ENCODE data around the gene TBC1D30.
"Not testable (repeated sequence)": the region's sequence is repeated elsewhere in the genome, so short reads cannot be mapped to it uniquely, and the experiment has no call there.

Gene TBC1D30

DNA sequence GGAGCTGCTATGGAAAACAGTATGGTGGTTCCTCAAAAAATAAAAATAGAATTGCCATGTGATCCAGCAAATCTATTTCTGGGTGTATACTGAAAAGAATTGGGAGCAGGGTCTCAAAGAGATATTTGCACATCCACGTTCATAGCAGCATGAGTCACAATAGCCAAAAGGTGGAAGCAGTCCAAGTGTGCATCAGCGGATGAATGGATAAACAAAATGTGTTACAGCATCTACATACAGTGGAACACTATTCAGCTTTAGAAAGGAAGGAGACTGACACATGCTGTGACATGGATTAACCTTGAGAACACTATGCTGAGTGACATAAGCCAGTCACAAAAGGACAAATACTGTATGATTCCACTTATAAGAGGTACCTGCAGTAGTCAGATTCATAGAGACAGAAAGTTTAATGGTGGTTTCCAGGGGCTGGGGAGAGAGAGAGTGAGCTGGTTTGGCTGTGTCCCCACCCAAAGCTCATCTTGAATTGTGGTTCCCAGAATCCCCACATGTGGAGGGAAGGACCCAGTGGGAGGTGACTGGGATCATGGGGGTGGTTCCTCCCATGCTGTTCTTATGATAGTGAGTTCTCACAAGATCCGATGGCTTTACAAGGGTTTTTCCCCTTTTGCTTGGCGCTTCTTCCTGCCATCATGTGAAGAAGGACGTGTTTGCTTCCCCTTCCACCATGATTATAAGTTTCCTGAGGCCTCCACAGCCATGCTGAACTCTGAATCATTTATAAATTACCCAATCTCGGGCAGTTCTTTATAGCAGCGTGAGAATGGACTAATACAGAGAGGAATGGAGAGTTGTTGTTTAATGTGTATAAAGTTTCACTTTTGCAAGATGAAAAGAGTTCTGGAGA lies 17.6 kb upstream of the TBC1D30 start:
- no peak for DNase-seq

- DNase-seq = no peak
Measured at GRCh38 chr12:64808110-64808509, 16.3 kb upstream of the TBC1D30 start.

DNA sequence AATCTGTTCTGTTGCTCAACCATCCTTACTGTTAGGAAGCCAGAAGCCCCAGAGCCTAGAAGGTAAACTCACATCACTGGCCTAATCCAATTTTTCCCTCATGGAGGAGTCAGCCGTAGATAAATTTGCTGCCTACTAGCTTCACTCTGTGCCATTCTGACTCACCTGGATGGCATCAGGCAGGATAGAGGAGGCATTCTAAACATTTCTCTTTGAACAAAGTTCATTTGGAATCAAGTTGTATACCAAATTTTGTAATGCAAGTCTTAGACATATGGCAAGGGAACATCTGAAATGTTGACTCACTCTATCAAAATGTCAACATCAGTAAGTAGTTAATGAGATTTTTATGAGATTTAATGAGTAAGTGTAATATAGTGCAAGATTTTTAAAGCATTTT lies 13.6 kb upstream of the TBC1D30 start:
- no peak for DNase-seq

- DNase-seq = no peak
Measured at GRCh38 chr12:64813723-64814122, 10.7 kb upstream of the TBC1D30 start.

GRCh38 chr12:64814432-64814831 lies 10.0 kb upstream of the TBC1D30 start:
- peak; percentile 63 for DNase-seq

- DNase-seq = no peak
Measured at GRCh38 chr12:64819816-64820402, 4.5 kb upstream of the TBC1D30 start.

GRCh38 chr12:64820593-64820992 lies 3.9 kb upstream of the TBC1D30 start:
- no peak for DNase-seq

DNA sequence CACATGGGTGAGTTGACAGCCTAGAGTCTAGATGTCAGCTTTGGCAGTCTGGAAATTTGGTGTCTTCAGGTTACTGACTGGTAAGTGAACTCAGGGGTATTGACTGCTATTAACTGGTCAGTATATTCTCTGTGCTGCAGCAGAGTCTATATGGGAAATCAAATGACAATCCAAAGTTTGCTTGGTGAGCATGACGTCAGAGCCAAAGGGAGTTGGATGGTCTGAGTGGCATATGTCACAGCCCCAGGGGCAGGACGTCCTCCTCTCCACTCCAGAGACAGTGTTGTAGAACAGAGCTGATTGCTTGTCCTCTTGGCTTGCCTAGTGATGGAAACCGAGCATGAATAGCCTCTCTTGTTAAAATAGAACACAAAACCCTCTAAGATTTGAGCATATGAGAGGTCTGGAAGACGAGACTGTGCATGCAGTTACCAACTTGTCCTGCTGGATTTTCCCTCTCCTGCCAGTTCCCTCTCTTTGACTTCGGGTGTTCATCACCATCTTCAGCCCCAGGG lies 3.3 kb upstream of the TBC1D30 start:
- DNase-seq = no peak

DNA sequence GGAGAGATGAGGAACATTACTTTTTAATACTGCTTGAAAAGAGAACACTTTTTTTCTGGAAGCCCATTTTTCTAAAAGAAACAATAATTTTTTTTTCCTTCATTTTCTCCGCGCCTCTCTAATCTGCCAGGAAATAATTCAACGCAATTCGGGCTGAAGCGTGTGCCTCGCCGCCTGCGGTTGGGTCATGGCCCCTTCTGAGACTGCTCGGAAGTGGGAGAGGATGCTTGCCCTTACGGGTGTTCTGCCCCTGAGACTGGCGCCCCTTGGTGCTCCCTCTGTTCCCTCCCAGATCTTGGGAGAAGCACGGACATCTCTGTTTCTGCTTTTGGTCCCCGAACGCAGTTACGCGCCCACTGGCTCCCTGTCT lies 332 bp upstream of the TBC1D30 start:
- DNase-seq = no peak

DNA sequence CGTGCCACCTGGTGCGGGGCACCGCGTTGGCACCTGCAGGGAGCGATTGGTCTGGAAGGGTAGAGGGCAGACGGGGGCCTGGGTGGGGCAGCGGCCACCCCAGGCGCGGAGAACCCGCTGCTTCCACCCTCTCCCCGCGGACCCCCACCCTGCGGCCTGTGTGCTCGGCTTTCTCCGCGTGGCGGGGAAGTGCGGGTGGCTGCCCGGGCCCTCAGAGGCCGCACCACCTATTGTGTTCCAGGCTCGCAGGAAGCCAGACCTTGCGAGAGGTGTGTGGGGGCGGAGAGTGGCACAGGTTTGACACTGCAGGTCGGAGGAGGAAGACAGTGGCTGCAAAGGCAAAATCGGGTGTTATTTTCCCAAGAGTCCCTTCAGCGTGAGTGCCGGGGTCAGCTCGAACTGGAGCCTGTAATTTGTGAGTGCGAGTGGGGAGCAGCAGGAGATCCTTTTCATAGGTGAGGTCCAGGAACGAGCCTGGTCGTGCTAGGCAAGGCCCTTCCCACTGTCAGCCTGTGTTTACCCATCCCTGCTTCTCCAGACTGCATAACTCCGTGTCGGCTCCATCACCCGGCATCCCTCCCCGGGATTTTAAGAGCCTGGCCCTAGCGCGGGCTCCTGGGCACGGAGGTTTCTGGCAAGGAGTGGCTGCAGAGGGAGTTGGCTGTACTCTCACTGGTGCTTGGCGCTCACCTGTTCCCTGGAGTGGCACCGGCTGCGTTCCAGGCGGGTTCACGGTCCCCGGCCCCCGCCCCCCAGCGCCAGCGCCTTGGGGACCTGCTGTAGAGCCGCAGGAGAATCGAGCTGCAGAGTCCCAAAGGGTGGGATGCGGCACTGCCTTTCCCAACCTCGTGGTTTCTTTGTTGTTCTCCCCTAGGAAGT lies 935 bp downstream of the TBC1D30 start:
- peak; percentile 79 for DNase-seq

DNA sequence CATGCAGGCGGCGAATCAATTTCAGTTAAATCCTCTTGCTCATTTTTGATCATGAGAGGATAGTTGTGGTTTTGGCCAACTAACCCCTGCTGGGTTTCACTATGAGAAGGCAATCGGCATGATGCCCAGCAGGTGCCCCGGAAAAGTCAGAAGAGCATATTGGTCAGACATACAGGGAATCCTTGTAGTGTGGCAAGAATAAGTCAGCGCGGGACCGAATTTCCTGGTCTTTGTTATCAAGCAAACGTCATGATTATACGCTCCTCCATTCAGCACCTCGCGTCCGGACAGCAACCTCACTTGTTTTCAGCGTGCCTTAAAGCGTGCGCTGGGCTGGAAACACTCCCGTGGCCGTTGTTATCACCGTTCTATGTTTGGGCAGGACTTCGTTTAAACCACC lies 1.8 kb downstream of the TBC1D30 start:
- DNase-seq = peak; percentile 93

GRCh38 chr12:64828713-64829112 lies 4.3 kb downstream of the TBC1D30 start:
- DNase-seq = no peak

DNA sequence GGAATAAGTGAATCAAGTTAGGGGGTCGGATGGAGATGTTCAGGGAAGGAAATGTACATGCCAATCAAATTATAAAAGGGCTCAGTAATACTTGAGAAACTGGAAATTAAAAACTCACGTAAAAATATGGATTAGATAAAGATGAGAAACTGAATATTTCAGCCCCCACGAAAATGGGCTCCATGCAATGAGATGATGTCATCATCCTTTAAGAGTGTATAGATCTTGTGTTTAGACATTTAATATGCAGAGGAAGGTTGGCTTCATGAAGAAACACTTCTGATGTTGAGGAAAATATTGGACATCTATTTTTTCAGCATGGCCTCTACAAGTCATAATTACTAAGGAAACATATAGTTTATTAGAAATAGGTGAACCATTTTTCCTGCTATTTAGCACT lies 9.5 kb downstream of the TBC1D30 start:
- no peak for DNase-seq

DNA sequence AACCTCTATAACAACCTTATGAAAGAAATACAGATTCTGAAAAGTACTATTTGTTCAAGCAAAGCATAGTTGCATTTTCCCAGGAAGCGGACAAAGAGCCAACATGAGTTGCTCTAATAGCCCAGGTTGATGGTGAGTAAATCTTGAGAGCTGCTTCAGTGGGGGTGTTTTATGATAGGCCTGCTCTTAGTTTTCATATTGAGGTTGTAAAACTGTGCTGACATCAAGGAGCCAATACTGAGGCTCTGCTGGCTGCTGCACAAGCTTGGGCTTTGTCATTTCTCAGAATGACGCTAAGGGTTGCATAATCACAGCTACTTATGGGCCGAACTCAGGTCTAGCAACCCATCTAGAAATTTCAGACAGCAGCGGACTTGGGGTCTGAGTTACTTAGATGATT lies 11.5 kb downstream of the TBC1D30 start:
- DNase-seq = no peak

GRCh38 chr12:64836856-64837255 lies 12.4 kb downstream of the TBC1D30 start:
- DNase-seq = peak; percentile 64

DNA sequence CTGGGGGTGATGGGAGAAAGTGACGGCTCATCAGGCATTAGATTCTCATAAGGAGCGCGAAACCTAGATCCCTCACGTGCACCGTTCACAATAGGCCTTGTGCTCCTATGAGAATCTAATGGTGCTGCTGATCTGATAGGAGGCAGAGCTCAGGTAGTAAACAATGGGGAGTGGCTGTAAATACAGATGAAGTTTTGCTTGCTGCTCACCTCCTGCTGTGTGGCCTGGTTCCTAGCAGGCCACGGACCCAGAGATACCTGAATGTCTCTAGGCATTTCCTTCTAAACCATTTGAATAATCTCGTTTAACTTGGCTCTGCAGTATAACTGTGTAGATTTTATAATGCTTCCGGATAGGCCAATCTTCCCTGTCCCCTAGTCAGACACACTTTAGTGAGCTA lies 13.0 kb downstream of the TBC1D30 start:
- no peak for DNase-seq

DNA sequence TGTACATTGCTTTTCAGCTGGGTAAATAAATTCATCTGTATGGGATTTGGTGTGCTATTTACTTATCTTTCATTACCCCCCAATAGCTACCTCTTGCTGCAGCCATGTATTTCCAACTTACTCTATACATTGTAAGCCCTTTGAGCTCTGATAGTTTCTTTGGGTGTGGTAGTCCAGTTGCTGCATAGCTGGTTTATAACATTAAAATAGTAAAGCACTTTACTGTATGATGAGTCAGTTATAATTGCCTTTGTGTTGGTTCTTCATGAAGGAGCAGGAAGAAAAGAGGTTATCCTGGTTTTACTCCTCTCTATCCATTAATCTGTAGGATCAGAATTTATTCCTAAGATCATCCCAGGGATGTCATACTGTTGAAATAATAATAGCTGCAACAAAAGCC lies 15.7 kb downstream of the TBC1D30 start:
- DNase-seq = no peak

- DNase-seq = no peak
Measured at GRCh38 chr12:64840949-64841717, 16.7 kb downstream of the TBC1D30 start.

GRCh38 chr12:64848409-64848808 lies 24.0 kb downstream of the TBC1D30 start:
- DNase-seq = not testable (repeated sequence)

DNA sequence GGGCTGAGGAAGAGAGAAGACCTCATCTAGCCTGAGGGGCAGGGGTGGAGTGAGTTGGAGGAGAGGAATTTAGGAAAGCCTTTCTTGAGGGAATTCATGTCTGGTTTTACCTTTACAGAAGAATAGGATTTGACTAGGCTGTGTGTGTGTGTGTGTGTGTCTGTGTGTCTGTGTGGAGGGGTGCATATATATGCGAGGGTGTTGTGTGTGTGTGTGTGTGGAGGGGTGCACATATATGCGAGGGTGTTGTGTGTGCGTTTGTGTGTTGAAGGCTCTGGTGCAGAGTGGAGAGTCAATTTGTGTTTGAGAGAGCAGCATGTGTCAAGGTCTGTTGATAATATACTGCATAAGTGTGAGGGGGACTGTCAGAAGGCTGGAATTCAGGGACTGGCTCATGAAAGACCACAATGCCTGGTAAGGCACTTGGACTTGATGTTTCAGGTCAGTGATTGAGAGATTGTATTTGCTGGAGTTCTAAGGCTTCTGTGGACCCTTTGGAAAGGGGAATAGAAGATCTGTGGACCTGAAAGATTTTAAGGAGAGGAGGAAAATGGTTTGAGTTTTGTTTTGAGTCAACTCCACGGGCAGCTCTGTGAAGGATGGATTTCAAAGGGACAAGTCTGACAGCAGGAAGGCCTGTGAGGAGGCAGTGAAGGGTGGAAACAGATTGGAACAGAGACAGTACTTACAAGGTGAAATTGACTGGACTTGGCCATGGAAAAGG lies 34.6 kb downstream of the TBC1D30 start:
- no peak for DNase-seq

GRCh38 chr12:64860446-64860998 lies 36.1 kb downstream of the TBC1D30 start:
- no peak for DNase-seq

GRCh38 chr12:64864319-64864718 lies 39.9 kb downstream of the TBC1D30 start:
- no peak for DNase-seq
